Mesenteric fat pad (tissue), 1 donor: ENCODE measurements around the gene DPH7. TPM values are rescaled to one million over a fixed set of nuclear protein-coding genes. Genes with fewer than 3 reads are reported as not detected.

Experiments used
- total RNA-seq: library from RNA; stranded (reverse); fragmentation: NEBNext Ultra II Directional; extraction: Animal tissue kit (Norgen Biotek cat#: 25700); gene quantifications from one replicate; pipeline ENCODE4 v1.2.1, GENCODE V29; 2021
- donor health status: DM: yes; HTN: yes; CAD: no.

The DPH7 gene
- total RNA-seq, 1 donor from 2014 or later, result 17.6 TPM

Other genes with a start within 250 kb of the DPH7 start
- 14.9 TPM for gene EXD3, start 155.8 kb downstream of the DPH7 start, total RNA-seq
- gene NOXA1, start 155.5 kb downstream of the DPH7 start, total RNA-seq, result 3.2 TPM
- gene ENTPD8, start 137.6 kb downstream of the DPH7 start, total RNA-seq, result not detected
- gene NSMF, start 119.6 kb downstream of the DPH7 start, total RNA-seq, result 37.4 TPM
- 32.1 TPM for gene PNPLA7, start 28.5 kb downstream of the DPH7 start, total RNA-seq
- 81.6 TPM for gene MRPL41, start 27.0 kb downstream of the DPH7 start, total RNA-seq
- 18.6 TPM for gene ZMYND19, start 11.6 kb upstream of the DPH7 start, total RNA-seq
- gene ARRDC1, start 26.8 kb upstream of the DPH7 start, total RNA-seq, result 22.4 TPM
- 95.3 TPM for gene EHMT1, start 40.1 kb upstream of the DPH7 start, total RNA-seq